ENCODE results near the gene COL4A4.

COL4A4 gene

DNA sequence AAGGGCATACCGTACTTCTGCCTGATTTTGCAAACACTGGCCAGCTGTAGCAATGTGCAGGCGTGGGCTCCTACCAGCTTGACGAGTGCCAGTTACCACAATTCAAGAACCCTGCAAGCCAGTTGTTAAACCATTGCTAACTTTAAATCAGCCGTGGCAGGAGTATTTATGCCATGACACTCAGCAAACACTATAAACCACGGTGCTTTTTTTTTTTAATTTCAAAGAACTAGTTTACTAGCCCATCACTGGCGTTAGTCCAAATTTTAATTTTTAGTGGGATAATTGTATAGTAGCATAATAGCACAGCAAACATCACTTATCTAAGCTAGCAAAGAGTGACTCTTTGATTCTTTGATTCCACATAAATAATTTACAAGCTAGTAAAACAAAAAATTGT lies 111.1 kb downstream of the COL4A4 start:
- no peak overlapping the region for H3K4me3 ChIP-seq (ENCODE audit: low read length)
- no peak for TF ChIP-seq ZNF274 (IDR thresholded peaks at IDR 0.05; ENCODE audit: low read depth, low read length)

DNA sequence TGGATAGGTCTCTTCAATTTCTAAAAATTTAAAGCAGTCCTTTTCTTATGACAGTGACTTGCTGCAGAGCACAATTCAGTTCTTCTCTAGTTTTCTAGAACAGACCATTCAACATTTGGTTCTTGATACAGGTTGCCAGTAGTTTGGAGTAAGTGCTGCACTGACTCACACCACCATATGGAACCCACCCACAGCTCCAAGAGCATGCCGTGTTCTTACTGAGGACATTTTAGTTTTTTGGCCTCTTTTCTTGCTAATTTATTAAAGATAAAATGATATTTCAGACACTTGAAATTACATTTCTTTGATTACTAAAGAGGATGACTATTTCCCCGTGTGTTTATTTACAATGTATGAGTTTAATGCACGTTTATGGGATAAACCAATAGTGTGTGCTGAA lies 120.0 kb downstream of the COL4A4 start:
- TF ChIP-seq ZNF274 (IDR thresholded peaks at IDR 0.05; ENCODE audit: low read depth, low read length) = no peak
- H3K4me3 ChIP-seq (ENCODE audit: low read length) = no peak overlapping the region

GRCh38 chr2:227038550-227039189 lies 125.3 kb downstream of the COL4A4 start:
- H3K4me3 ChIP-seq (ENCODE audit: low read length) = no peak overlapping the region
- no peak for TF ChIP-seq ZNF274 (IDR thresholded peaks at IDR 0.05; ENCODE audit: low read depth, low read length)

DNA sequence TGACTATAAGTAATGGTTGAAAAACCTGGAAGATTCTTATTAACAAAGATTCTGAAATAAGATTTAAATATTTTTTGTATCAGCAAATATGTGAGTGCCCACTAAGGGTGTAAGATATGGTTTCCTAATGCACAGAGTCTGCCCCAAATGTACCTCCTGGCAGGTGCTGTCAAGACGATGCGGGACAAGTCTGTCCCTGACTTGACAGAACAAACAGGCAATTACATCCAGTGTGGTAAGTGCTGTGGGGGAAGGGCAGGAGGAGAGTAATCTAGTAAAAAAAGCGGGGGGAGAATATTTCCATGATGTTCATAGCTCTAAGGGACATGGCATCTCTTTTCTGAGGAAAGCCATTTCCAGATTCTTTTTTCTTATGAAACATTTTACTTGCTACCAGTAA lies 127.5 kb downstream of the COL4A4 start:
- no peak overlapping the region for H3K4me3 ChIP-seq (ENCODE audit: low read length)
- TF ChIP-seq ZNF274 (IDR thresholded peaks at IDR 0.05; ENCODE audit: low read depth, low read length) = no peak

- no peak overlapping the region for H3K4me3 ChIP-seq (ENCODE audit: low read length)
- no peak for TF ChIP-seq ZNF274 (IDR thresholded peaks at IDR 0.05; ENCODE audit: low read depth, low read length)
Measured at GRCh38 chr2:227035711-227036367, 128.2 kb downstream of the COL4A4 start.

DNA sequence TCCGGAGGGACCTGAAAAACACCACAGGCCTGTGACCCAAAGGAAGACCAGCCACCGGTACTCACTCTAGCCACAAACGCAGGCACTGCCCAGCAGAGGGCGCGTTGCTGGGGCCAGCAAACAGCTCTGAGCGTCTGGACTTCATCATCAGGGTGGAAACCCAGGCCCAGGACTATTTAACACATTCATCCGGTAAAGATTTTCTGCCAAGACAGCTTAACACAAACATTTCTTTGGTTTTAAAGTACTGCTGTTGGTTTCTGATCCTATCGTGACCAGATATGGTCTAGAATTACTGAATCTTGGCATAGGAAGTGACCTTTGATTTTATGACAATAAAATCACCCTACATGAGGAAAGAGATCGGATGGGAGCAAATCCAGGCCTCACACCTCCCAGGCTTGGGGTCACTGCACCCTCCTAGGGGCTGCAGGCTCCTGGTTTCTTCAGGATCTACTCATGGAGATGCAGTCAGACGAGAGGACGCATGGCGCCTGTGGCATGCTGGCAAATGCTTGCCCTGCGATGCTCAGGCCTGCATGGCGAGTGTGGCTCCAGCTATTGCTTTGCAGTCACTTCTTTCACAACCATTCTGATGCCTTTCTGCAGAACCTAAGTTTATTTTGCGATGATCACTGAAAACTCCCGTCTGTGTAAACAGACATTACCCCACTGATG lies 130.4 kb downstream of the COL4A4 start:
- TF ChIP-seq ZNF274 (IDR thresholded peaks at IDR 0.05; ENCODE audit: low read depth, low read length) = no peak

DNA sequence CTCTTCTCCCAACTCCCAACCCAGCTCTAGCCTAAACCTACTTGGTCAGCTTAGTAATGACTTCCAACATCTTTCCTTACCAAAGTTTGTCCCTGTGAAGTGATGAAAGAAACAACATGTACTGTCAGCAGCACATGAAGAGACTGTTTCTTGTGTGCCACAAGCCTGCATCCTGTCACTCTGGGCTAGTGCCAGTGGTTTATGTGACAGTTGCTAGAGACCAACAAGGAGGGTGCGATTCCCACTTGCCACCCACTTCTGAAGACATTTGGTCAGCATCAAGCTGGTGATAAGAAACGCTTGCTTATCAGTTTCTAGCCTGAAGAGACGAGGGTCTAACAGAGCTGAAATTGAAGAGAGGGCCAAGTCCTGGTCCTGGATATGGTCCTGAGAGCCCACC lies 132.6 kb downstream of the COL4A4 start:
- no peak for TF ChIP-seq ZNF274 (IDR thresholded peaks at IDR 0.05; ENCODE audit: low read depth, low read length)
- H3K4me3 ChIP-seq (ENCODE audit: low read length) = no peak overlapping the region

More for the DNA sequence above, 130.4 kb downstream of the COL4A4 start:
- no peak overlapping the region for H3K4me3 ChIP-seq (ENCODE audit: low read length)

DNA sequence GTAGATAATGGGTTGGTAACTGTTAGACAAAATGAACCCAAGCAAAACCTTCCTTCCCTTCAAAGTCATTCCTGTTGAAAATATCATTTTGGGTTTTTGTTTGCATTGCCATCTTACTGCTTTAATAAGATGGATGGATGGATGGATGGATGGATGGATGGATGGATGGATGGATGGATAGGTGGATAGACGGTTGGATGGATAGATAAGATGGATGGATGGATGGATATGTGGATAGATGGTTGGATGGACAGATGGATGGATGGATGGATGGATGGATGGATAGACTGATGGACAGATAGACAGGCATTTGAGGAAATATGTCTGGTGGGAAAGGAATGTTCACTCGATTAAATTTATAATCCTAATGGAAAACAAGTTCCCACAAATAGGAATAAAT lies 133.2 kb downstream of the COL4A4 start:
- no peak overlapping the region for H3K4me3 ChIP-seq (ENCODE audit: low read length)

DNA sequence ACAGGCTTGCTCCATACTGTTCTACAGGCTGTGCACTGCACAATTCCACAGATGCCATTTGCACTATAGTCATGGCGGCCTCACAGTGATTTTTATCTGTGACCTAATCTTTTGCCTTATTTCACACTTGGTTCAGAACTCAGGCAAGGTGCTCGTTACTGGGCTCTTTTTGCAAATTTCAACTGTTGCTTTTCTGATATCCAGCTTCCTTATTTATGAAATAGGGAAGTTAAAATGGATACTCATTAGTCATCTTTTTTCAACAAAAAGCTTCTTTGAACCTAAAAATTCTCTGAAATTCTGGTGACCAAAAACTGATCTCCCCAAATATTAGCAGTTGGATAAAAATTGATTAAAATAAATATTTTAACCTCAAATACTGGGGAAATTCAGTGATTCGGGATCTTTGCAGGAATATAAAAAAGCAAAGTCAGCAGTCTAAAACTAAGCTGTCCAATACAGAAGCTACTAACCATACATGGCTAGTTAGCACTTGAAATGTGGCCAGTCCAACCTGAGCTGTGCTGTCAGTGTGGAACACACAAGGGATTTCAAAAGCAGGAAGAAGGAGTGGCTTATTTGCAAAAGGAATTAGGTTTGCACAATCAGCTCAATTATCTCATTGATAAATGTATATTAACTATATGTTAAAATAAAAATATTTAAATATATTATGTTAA lies 134.4 kb downstream of the COL4A4 start:
- no peak for TF ChIP-seq ZNF274 (IDR thresholded peaks at IDR 0.05; ENCODE audit: low read depth, low read length)
- H3K4me3 ChIP-seq (ENCODE audit: low read length) = no peak overlapping the region

More for the DNA sequence above, 133.2 kb downstream of the COL4A4 start:
- TF ChIP-seq ZNF274 (IDR thresholded peaks at IDR 0.05; ENCODE audit: low read depth, low read length) = no peak

DNA sequence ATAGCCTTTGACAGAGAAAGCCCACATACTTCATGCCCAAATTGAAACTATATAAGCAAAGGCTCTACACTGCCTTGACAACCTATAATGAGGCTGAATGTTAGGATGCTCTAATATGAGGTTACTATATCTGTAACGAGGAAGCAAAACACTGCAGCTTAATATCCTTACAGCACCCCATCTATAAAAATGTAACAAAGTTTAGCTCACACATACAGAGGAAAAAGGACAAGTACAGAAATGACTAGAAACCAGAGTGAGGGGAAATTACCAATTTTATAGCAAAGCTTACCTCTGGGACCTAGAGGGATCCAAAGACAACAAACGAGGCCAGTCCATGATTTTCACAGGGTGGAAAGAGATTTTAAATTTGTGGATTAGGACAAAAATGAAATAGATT lies 138.5 kb downstream of the COL4A4 start:
- no peak overlapping the region for H3K4me3 ChIP-seq (ENCODE audit: low read length)
- no peak for TF ChIP-seq ZNF274 (IDR thresholded peaks at IDR 0.05; ENCODE audit: low read depth, low read length)

DNA sequence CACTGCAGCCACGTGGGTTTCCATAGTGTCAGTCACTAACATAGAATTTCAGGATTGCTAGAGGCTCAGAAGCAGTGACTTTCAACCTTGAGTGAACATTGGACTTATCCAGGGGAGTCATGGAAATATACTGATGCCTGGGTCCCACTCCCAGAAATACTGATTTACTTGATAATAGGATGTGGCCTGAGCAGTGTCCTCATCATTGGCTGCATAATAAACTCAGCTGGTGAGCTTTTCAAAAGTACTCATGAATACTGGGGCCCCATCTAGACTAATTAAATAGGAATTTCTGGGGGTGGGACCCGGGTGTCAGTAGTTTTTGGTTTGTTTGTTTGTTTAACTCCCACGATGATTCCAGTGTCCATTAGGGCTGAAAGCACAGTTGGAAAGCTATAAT lies 141.4 kb downstream of the COL4A4 start:
- no peak for TF ChIP-seq ZNF274 (IDR thresholded peaks at IDR 0.05; ENCODE audit: low read depth, low read length)
- no peak overlapping the region for H3K4me3 ChIP-seq (ENCODE audit: low read length)

- no peak overlapping the region for H3K4me3 ChIP-seq (ENCODE audit: low read length)
- TF ChIP-seq ZNF274 (IDR thresholded peaks at IDR 0.05; ENCODE audit: low read depth, low read length) = no peak
Measured at GRCh38 chr2:227020416-227020815, 143.6 kb downstream of the COL4A4 start.

GRCh38 chr2:227016894-227017293 lies 147.1 kb downstream of the COL4A4 start:
- no peak for TF ChIP-seq ZNF274 (IDR thresholded peaks at IDR 0.05; ENCODE audit: low read depth, low read length)

DNA sequence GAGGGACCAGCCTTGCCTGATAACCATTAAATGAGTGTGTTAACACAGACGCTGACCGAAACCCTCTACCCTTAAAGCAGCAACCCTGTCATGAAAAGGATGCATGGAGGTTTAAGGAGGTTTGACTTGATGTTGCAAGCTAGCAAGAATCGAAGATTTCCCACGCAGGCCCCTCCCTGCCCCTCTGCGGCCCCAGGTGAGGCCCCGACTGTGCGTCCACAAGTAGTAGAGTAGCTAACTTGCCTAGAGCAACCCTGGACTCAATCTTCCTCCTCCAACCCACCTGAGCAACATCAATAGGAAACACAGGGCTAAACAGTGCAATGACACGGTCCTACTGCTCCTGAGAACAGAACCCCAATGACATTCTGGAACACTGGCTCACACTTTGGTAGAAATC lies 150.1 kb downstream of the COL4A4 start:
- no peak for TF ChIP-seq ZNF274 (IDR thresholded peaks at IDR 0.05; ENCODE audit: low read depth, low read length)
- no peak overlapping the region for H3K4me3 ChIP-seq (ENCODE audit: low read length)

More at GRCh38 chr2:227016894-227017293, 147.1 kb downstream of the COL4A4 start:
- no peak overlapping the region for H3K4me3 ChIP-seq (ENCODE audit: low read length)
